Measurements from ENCODE around the gene MS4A4E.

- TF ChIP-seq TCF12 (IDR thresholded peaks at IDR 0.05; ENCODE audit: low read depth) (no peak), RAD21 (IDR thresholded peaks at IDR 0.05; ENCODE audit: low read depth) (no peak), YY1 (IDR thresholded peaks at IDR 0.05; ENCODE audit: low read depth) (no peak)
These were observed 45.6 kb upstream of the MS4A4E start for GRCh38 chr11:60288531-60288930.
